K562 (cell line): Measurements from ENCODE around the gene HAUS1. TPM values are rescaled to one million over a fixed set of nuclear protein-coding genes. Genes with fewer than 3 reads are reported as not detected.

ENCODE experiments used
- FIP1L1 ChIP-seq: fragments of 200-400 bp; formaldehyde crosslinking; IDR thresholded peaks from 2 replicates; pipeline ENCODE4 v1.6.1; 2018; ENCODE audit warnings: mild to moderate bottlenecking, low read depth, low read length; ENCODE audit not compliant: poor library complexity, severe bottlenecking
- MXD1 ChIP-seq: fragments of 250-450 bp; sonication (Bioruptor Pico); IDR thresholded peaks from 2 replicates; pipeline ENCODE4 v1.8.0; 2021; ENCODE audit warnings: borderline replicate concordance, mild to moderate bottlenecking, moderate library complexity; ENCODE audit not compliant: poor library complexity, severe bottlenecking
- NCOA6 ChIP-seq: fragments of 450-650 bp; IDR thresholded peaks from 2 replicates; pipeline ENCODE4 v1.6.1; 2017; ENCODE audit warnings: mild to moderate bottlenecking
- NFYB ChIP-seq: IDR thresholded peaks from 2 replicates; pipeline ENCODE4 v1.6.1; 2011; ENCODE audit warnings: mild to moderate bottlenecking, moderate library complexity; ENCODE audit not compliant: insufficient read length; ENCODE audit errors: extremely low read depth
- REST ChIP-seq, 2 experiments: fragments of 450-650 bp; formaldehyde crosslinking in 1 of 2; IDR thresholded peaks; 2 replicates each; pipeline versions ENCODE4 v1.4.0 to v1.6.1; 2014 to 2020; ENCODE audit warnings: mild to moderate bottlenecking in 2 of 2, borderline replicate concordance in 1 of 2, low read depth in 1 of 2
- RHOXF2B ChIP-seq: fragments of 250-450 bp; sonication (Bioruptor Pico); conservative IDR thresholded peaks from 2 replicates; pipeline ENCODE4 v1.5.1; 2021
- SMAD1 ChIP-seq: fragments of 150-350 bp; IDR thresholded peaks from 2 replicates; pipeline ENCODE4 v1.6.1; 2014; ENCODE audit warnings: low read length, low read depth; ENCODE audit not compliant: partially characterized antibody
- SRSF7 ChIP-seq: fragments of 200-400 bp; formaldehyde crosslinking; optimal IDR thresholded peaks from 2 replicates; pipeline ENCODE3; 2017; ENCODE audit warnings: mild to moderate bottlenecking, low read depth, low read length
- TOE1 ChIP-seq, 2 experiments: fragments of 450-650 bp in 1 of 2; sonication (generic) in 1 of 2; formaldehyde crosslinking in 1 of 2; IDR thresholded peaks; 2 replicates each; pipeline versions ENCODE4 v1.7.1 to v1.8.0; 2016 to 2022; ENCODE audit warnings: borderline replicate concordance in 2 of 2, mild to moderate bottlenecking in 2 of 2, antibody characterized with exemption in 1 of 2, inconsistent platforms in 1 of 2, low read depth in 1 of 2, missing genetic modification reagents in 1 of 2, moderate library complexity in 1 of 2
- ZBTB9 ChIP-seq: fragments of 450-650 bp; formaldehyde crosslinking; IDR thresholded peaks from 2 replicates; pipeline ENCODE4 v1.4.0; 2020; ENCODE audit warnings: mild to moderate bottlenecking, moderate library complexity
- ZNF174 ChIP-seq: fragments of 250-450 bp; sonication (Bioruptor Pico); IDR thresholded peaks from 2 replicates; pipeline ENCODE4 v1.4.0; 2020; ENCODE audit warnings: mild to moderate bottlenecking
- ZNF398 ChIP-seq: fragments of 250-450 bp; sonication (Bioruptor Pico); IDR thresholded peaks from 2 replicates; pipeline ENCODE4 v1.8.0; 2021; ENCODE audit warnings: moderate library complexity, mild to moderate bottlenecking, inconsistent platforms
- ZNF507 ChIP-seq: conservative IDR thresholded peaks from 2 replicates; pipeline ENCODE4 v1.6.1; 2017; ENCODE audit warnings: missing genetic modification characterization, missing compliant biosample characterization
- ZNF699 ChIP-seq: fragments of 250-450 bp; sonication (Bioruptor Pico); IDR thresholded peaks from 2 replicates; pipeline ENCODE4 v1.8.0; 2021; ENCODE audit warnings: mild to moderate bottlenecking, moderate library complexity; ENCODE audit not compliant: insufficient replicate concordance
- polyA plus RNA-seq, 8 experiments: library from polyadenylated mRNA; depleted of rRNA in 4 of 8; stranded (reverse) in 5 of 8; unstranded in 3 of 8; fragments of >200 nt; fragmentation: Nextera tagmentation in 2 of 8; fragmentation: Illumina TruSeq in 1 of 8; extraction: Ambion mirVana in 2 of 8; extraction: Trizol in 1 of 8; gene quantifications; 2 replicates each; pipeline versions ENCODE4 v1.2.1 to v1.2.3, GENCODE V29; 2011 to 2014; ENCODE audit warnings: inconsistent platforms in 1 of 8, missing spikeins in 1 of 8
- total RNA-seq, 7 experiments: library from RNA; depleted of rRNA in 6 of 7; stranded (reverse); fragments of >200 nt in 6 of 7; fragmentation: Illumina TruSeq in 2 of 7; extraction: Trizol in 2 of 7; gene quantifications; 2 replicates each; pipeline versions ENCODE4 v1.2.1 to v1.2.3, GENCODE V29; 2011 to 2021; ENCODE audit warnings: low replicate concordance in 1 of 7

HAUS1 gene
- total and polyA plus RNA-seq, 9 of the 15 experiments (the other 6 are each of a cell fraction or from before 2014, with no cell fraction given) = 45.6 to 135 (median 76.3) TPM

GRCh38 chr18:46072376-46072867, 31.8 kb upstream of the HAUS1 start (continued):
- TF ChIP-seq REST (IDR thresholded peaks at IDR 0.05; ENCODE audit: borderline replicate concordance) = 0 out of 2 replicates have a peak, but pooled peaks have one; percentile 9
- TF ChIP-seq REST (CRISPR knock-in tag; IDR thresholded peaks at IDR 0.05; ENCODE audit: low read depth) = no peak
- TF ChIP-seq RHOXF2B (CRISPR knock-in tag) = no peak
- TF ChIP-seq NFYB = no peak
- TF ChIP-seq ZNF398 = no peak
- no peak for TF ChIP-seq SMAD1
- TF ChIP-seq ZNF174 (CRISPR knock-in tag) = no peak
- TF ChIP-seq TOE1 (IDR thresholded peaks at IDR 0.05; ENCODE audit: borderline replicate concordance) = 0 out of 2 replicates have a peak, but pooled peaks have one; percentile 4
- TF ChIP-seq TOE1 (CRISPR knock-in tag; IDR thresholded peaks at IDR 0.05; ENCODE audit: borderline replicate concordance, low read depth) = no peak
- no peak for TF ChIP-seq ZNF507 (tag)
- TF ChIP-seq MXD1 = no peak
- no peak for TF ChIP-seq SRSF7
- no peak for TF ChIP-seq ZBTB9
- peak; percentile 9 for TF ChIP-seq NCOA6
- TF ChIP-seq ZNF699 (CRISPR knock-in tag) = no peak
- TF ChIP-seq FIP1L1 = peak; percentile 45
